K562 (cell line): ENCODE measurements around the gene FPR1. TPM values are rescaled to one million over a fixed set of nuclear protein-coding genes. Genes with fewer than 3 reads are reported as not detected.

ENCODE experiments used
- CC2D1A ChIP-seq: fragments of 450-650 bp; IDR thresholded peaks from 2 replicates; pipeline ENCODE4 v1.6.1; 2017; ENCODE audit warnings: mild to moderate bottlenecking
- CREM ChIP-seq: IDR thresholded peaks from 2 replicates; pipeline ENCODE4 v1.6.1; 2014; ENCODE audit warnings: antibody characterized with exemption, low read depth
- FUS ChIP-seq: fragments of 200-400 bp; formaldehyde crosslinking; optimal IDR thresholded peaks from 2 replicates; pipeline ENCODE3; 2017; ENCODE audit warnings: low read depth, low read length
- JUND ChIP-seq, 2 experiments: IDR thresholded peaks; 2 replicates in 1 of 2; 3 replicates in 1 of 2; pipeline ENCODE4 v1.6.1; 2011; ENCODE audit warnings: borderline replicate concordance in 2 of 2, low read depth in 2 of 2, low read length in 2 of 2, improper control_type of control experiment in 1 of 2, missing biosample characterization in 1 of 2, missing genetic modification characterization in 1 of 2, missing genetic modification reagents in 1 of 2
- KDM1A ChIP-seq, 2 experiments: fragments of 450-650 bp; IDR thresholded peaks; 2 replicates each; pipeline ENCODE4 v1.6.1; 2016; ENCODE audit warnings: mild to moderate bottlenecking in 2 of 2
- PML ChIP-seq: IDR thresholded peaks from 2 replicates; pipeline ENCODE4 v1.6.1; 2012; ENCODE audit warnings: low read length, inconsistent platforms
- RCOR1 ChIP-seq, 2 experiments: IDR thresholded peaks; 2 replicates each; pipeline ENCODE4 v1.6.1; 2012; ENCODE audit warnings: low read depth in 2 of 2, low read length in 2 of 2, borderline replicate concordance in 1 of 2, improper control_type of control experiment in 1 of 2
- SMC3 ChIP-seq: conservative IDR thresholded peaks from 2 replicates; pipeline ENCODE4 v1.6.1; 2011; ENCODE audit warnings: low read depth, low read length, improper control_type of control experiment; ENCODE audit not compliant: insufficient read depth
- SOX6 ChIP-seq: fragments of 450-650 bp; IDR thresholded peaks from 2 replicates; pipeline ENCODE4 v1.6.1; 2014; ENCODE audit warnings: mild to moderate bottlenecking
- SP1 ChIP-seq: sonication (generic); formaldehyde crosslinking; IDR thresholded peaks from 2 replicates; pipeline ENCODE4 v1.8.1; 2022; ENCODE audit warnings: mild to moderate bottlenecking, missing genetic modification reagents
- TAF1 ChIP-seq: IDR thresholded peaks from 2 replicates; pipeline ENCODE4 v1.6.1; 2011; ENCODE audit warnings: mild to moderate bottlenecking, low read length, moderate library complexity; ENCODE audit not compliant: insufficient read depth, control insufficient read depth, severe bottlenecking; ENCODE audit errors: extremely low read depth
- TEAD1 ChIP-seq, 2 experiments: fragments of 450-650 bp in 1 of 2; sonication (generic) in 1 of 2; formaldehyde crosslinking; IDR thresholded peaks; 2 replicates each; pipeline versions ENCODE4 v1.4.0 to v1.8.0; 2020 to 2022; ENCODE audit warnings: mild to moderate bottlenecking in 2 of 2, missing genetic modification reagents in 1 of 2
- WHSC1 ChIP-seq: IDR thresholded peaks from one replicate; pipeline ENCODE4 v1.6.1; 2012; ENCODE audit warnings: low read length, control low read depth, inconsistent platforms
- ZBTB7A ChIP-seq: IDR thresholded peaks from 2 replicates; pipeline ENCODE4 v1.6.1; 2011; ENCODE audit warnings: low read depth, mild to moderate bottlenecking, low read length, moderate library complexity, borderline replicate concordance; ENCODE audit not compliant: control insufficient read depth
- ZNF347 ChIP-seq: fragments of 450-650 bp; formaldehyde crosslinking; IDR thresholded peaks from 2 replicates; pipeline ENCODE4 v1.4.0; 2020; ENCODE audit warnings: low read depth, mild to moderate bottlenecking, moderate library complexity
- ZNF444 ChIP-seq: fragments of 250-450 bp; sonication (Bioruptor Pico); IDR thresholded peaks from 2 replicates; pipeline ENCODE4 v1.4.0; 2020; ENCODE audit warnings: mild to moderate bottlenecking, moderate library complexity
- ZNF583 ChIP-seq: fragments of 250-450 bp; sonication (Bioruptor Pico); IDR thresholded peaks from 2 replicates; pipeline ENCODE4 v1.4.0; 2020
- polyA plus RNA-seq, 8 experiments: library from polyadenylated mRNA; depleted of rRNA in 4 of 8; stranded (reverse) in 5 of 8; unstranded in 3 of 8; fragments of >200 nt; fragmentation: Nextera tagmentation in 2 of 8; fragmentation: Illumina TruSeq in 1 of 8; extraction: Ambion mirVana in 2 of 8; extraction: Trizol in 1 of 8; gene quantifications; 2 replicates each; pipeline versions ENCODE4 v1.2.1 to v1.2.3, GENCODE V29; 2011 to 2014; ENCODE audit warnings: inconsistent platforms in 1 of 8, missing spikeins in 1 of 8
- total RNA-seq, 7 experiments: library from RNA; depleted of rRNA in 6 of 7; stranded (reverse); fragments of >200 nt in 6 of 7; fragmentation: Illumina TruSeq in 2 of 7; extraction: Trizol in 2 of 7; gene quantifications; 2 replicates each; pipeline versions ENCODE4 v1.2.1 to v1.2.3, GENCODE V29; 2011 to 2021; ENCODE audit warnings: low replicate concordance in 1 of 7
- TF ChIP-seq, protein P1 (sequence below): fragments of 250-450 bp; sonication (Bioruptor Pico); IDR thresholded peaks from 2 replicates; pipeline ENCODE4 v1.4.0; 2020; ENCODE audit warnings: mild to moderate bottlenecking
- TF ChIP-seq, protein P2 (sequence below), 2 experiments: IDR thresholded peaks; 2 replicates each; pipeline ENCODE4 v1.6.1; 2011; ENCODE audit warnings: borderline replicate concordance in 1 of 2, control low read depth in 1 of 2, low read depth in 1 of 2, low read length in 1 of 2, mild to moderate bottlenecking in 1 of 2, mixed read lengths in 1 of 2, moderate library complexity in 1 of 2; ENCODE audit not compliant: insufficient read depth in 1 of 2, insufficient read length in 1 of 2, poor library complexity in 1 of 2, severe bottlenecking in 1 of 2; ENCODE audit errors: extremely low read depth in 1 of 2
- TF ChIP-seq, protein P3 (sequence below): fragments of 250-450 bp; sonication (Bioruptor Pico); IDR thresholded peaks from 2 replicates; pipeline ENCODE4 v1.4.0; 2020; ENCODE audit warnings: mild to moderate bottlenecking, moderate library complexity
- TF ChIP-seq, protein P4 (sequence below): fragments of 450-650 bp; conservative IDR thresholded peaks from 2 replicates; pipeline ENCODE4 v1.6.1; 2016; ENCODE audit warnings: missing genetic modification characterization, low read depth, mild to moderate bottlenecking, missing compliant biosample characterization, moderate library complexity

The FPR1 gene
- total and polyA plus RNA-seq, 9 of the 15 experiments (the other 6 are each of a cell fraction or from before 2014, with no cell fraction given): 0.06 to 0.25 (median 0.14) TPM; not detected in 4

DNA sequence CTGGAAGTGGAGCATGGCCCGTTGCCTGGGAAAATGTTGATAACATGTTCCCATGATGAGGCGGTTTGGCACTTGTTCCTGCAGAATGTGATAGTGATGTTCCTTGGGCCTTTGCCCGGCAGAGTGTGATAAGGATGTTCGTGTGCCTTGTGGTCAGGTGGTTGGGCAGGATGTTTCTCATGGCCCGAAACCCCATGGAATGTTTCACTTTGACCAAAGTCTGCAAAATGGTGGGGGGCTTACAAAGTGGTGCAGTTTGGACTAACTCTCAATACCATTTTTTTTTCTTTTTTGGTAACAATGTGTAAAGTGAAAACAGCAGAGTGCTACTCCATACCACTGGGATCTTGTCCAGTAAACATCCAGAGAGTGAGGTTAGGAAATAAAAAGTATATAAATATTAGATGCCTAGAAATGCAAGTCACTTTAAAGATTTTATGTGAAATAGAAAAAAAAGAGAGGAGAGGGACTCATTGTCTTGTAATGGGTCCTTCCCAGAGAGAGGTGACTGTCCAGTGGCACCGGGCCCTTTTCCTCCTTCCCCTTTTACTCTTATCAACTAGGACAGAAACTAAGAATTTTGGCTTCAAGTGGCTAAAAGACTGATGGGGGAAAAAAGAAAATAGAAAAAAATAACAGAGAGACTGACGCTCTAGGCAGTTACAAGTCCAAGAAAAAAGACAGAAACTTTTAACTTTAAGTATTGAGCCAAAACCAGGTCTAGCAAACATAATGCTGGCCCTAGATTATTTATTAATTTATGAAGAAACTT is 49.0 kb upstream of the FPR1 start (continued):
- TF ChIP-seq JUND (IDR thresholded peaks at IDR 0.05; ENCODE audit: borderline replicate concordance, low read depth, low read length) (peak; percentile 74), JUND (tag; IDR thresholded peaks at IDR 0.05; ENCODE audit: borderline replicate concordance, low read depth, low read length) (peak; percentile 83; the same call in 2 of the 3 replicates), TAF1 (peak; percentile 21), CC2D1A (peak; percentile 90; the same call in 1 of the 2 replicates), CREM (peak; percentile 84), KDM1A (IDR thresholded peaks at IDR 0.05) (peak; percentile 76 to 88), ZNF583 (CRISPR knock-in tag) (peak; percentile 90), PML (peak; percentile 89), RCOR1 (IDR thresholded peaks at IDR 0.05; ENCODE audit: borderline replicate concordance in 1 of 2, low read depth in 2 of 2, low read length in 2 of 2) (peak; percentile 67 to 94; a peak in 3 of 4 replicates), ZNF444 (peak; percentile 28; the same call in 1 of the 2 replicates), SOX6 (peak; percentile 84), FUS (no peak), ZNF347 (CRISPR knock-in tag) (no peak), WHSC1 (no peak), SP1 (CRISPR knock-in tag) (peak; percentile 47; the same call in 1 of the 2 replicates), TEAD1 (CRISPR knock-in tag; IDR thresholded peaks at IDR 0.05) (peak; percentile 89 to 95), SMC3 (no peak), ZBTB7A (peak; percentile 59)
- TF ChIP-seq, protein P1, sequence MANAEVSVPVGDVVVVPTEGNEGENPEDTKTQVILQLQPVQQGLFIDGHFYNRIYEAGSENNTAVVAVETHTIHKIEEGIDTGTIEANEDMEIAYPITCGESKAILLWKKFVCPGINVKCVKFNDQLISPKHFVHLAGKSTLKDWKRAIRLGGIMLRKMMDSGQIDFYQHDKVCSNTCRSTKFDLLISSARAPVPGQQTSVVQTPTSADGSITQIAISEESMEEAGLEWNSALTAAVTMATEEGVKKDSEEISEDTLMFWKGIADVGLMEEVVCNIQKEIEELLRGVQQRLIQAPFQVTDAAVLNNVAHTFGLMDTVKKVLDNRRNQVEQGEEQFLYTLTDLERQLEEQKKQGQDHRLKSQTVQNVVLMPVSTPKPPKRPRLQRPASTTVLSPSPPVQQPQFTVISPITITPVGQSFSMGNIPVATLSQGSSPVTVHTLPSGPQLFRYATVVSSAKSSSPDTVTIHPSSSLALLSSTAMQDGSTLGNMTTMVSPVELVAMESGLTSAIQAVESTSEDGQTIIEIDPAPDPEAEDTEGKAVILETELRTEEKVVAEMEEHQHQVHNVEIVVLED (CRISPR knock-in tag): peak; percentile 38; the same call in 1 of the 2 replicates
- TF ChIP-seq, protein P2, sequence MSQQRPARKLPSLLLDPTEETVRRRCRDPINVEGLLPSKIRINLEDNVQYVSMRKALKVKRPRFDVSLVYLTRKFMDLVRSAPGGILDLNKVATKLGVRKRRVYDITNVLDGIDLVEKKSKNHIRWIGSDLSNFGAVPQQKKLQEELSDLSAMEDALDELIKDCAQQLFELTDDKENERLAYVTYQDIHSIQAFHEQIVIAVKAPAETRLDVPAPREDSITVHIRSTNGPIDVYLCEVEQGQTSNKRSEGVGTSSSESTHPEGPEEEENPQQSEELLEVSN (IDR thresholded peaks at IDR 0.05; ENCODE audit: borderline replicate concordance in 1 of 2, extremely low read depth in 1 of 2, insufficient read depth in 1 of 2, insufficient read length in 1 of 2, low read depth in 1 of 2, low read length in 1 of 2, poor library complexity in 1 of 2, severe bottlenecking in 1 of 2): peak; percentile 50 to 64
- TF ChIP-seq, protein P3, sequence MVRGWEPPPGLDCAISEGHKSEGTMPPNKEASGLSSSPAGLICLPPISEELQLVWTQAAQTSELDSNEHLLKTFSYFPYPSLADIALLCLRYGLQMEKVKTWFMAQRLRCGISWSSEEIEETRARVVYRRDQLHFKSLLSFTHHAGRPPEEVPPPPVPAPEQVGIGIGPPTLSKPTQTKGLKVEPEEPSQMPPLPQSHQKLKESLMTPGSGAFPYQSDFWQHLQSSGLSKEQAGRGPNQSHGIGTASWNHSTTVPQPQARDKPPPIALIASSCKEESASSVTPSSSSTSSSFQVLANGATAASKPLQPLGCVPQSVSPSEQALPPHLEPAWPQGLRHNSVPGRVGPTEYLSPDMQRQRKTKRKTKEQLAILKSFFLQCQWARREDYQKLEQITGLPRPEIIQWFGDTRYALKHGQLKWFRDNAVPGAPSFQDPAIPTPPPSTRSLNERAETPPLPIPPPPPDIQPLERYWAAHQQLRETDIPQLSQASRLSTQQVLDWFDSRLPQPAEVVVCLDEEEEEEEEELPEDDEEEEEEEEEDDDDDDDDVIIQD (CRISPR knock-in tag): peak; percentile 93
- TF ChIP-seq, protein P4, sequence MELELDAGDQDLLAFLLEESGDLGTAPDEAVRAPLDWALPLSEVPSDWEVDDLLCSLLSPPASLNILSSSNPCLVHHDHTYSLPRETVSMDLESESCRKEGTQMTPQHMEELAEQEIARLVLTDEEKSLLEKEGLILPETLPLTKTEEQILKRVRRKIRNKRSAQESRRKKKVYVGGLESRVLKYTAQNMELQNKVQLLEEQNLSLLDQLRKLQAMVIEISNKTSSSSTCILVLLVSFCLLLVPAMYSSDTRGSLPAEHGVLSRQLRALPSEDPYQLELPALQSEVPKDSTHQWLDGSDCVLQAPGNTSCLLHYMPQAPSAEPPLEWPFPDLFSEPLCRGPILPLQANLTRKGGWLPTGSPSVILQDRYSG: 0 out of 2 replicates have a peak, but pooled peaks have one; percentile 91
